H1 (cell line): ENCODE measurements around the gene CNN3. TPM values are rescaled to one million over a fixed set of nuclear protein-coding genes. Genes with fewer than 3 reads are reported as not detected.

Source experiments
- E2F6 ChIP-seq: IDR thresholded peaks from 2 replicates; pipeline ENCODE4 v1.6.1; 2012; ENCODE audit warnings: inconsistent platforms
- JUN ChIP-seq: IDR thresholded peaks from 2 replicates; pipeline ENCODE4 v1.6.1; 2011; ENCODE audit warnings: low read depth, mild to moderate bottlenecking, improper control_type of control experiment, low read length
- TAF1 ChIP-seq: IDR thresholded peaks from 2 replicates; pipeline ENCODE4 v1.6.1; 2011; ENCODE audit warnings: mild to moderate bottlenecking, low read depth, low read length
- TCF12 ChIP-seq: IDR thresholded peaks from 2 replicates; pipeline ENCODE4 v1.6.1; 2011; ENCODE audit warnings: low read depth, mild to moderate bottlenecking, low read length
- polyA plus RNA-seq, 7 experiments: library from polyadenylated mRNA; depleted of rRNA in 3 of 7; stranded (reverse) in 5 of 7; unstranded in 2 of 7; fragments of >200 nt in 5 of 7; fragments of 200-250 nt in 2 of 7; gene quantifications; 1 replicate in 5 of 7; 2 replicates in 1 of 7; 4 replicates in 1 of 7; pipeline versions ENCODE4 v1.2.1 to v1.2.3, GENCODE V29; 2011 to 2013; ENCODE audit warnings: missing spikeins in 2 of 7, mixed read lengths in 2 of 7
- total RNA-seq: library from RNA; stranded (reverse); fragmentation: NEBNext Ultra II Directional; extraction: Animal tissue kit (Norgen Biotek cat#: 25700); gene quantifications from 2 replicates; pipeline ENCODE4 v1.2.1, GENCODE V29; 2021

The CNN3 gene
- total and polyA plus RNA-seq, 2 of the 8 experiments (the other 6 are each of a cell fraction or from before 2014, with no cell fraction given): 134 to 266 TPM

GRCh38 chr1:94954263-94955220, 27.6 kb upstream of the CNN3 start (continued):
- TF ChIP-seq TCF12 (no peak), JUN (no peak), TAF1 (no peak), E2F6 (no peak)
